ENCODE data around the gene INF2.
A peak's percentile ranks its signal among the peaks of the same experiment; 100 is the strongest.

The INF2 gene

GRCh38 chr14:104676130-104676693 is 13.2 kb upstream of the INF2 start:
- DNase-seq (ENCODE audit: low read depth in 2 of 3, low spot score in 1 of 3) = no peak

GRCh38 chr14:104676694-104677511 is 12.5 kb upstream of the INF2 start:
- peak in 2 of 3 donors; percentile 41 to 52 for DNase-seq (ENCODE audit: low read depth in 2 of 3, low spot score in 1 of 3)

- peak; percentile 57 to 72 (median 60) for DNase-seq (ENCODE audit: low read depth in 2 of 3, low spot score in 1 of 3)
Observed at GRCh38 chr14:104677512-104678332, 11.7 kb upstream of the INF2 start.

DNA sequence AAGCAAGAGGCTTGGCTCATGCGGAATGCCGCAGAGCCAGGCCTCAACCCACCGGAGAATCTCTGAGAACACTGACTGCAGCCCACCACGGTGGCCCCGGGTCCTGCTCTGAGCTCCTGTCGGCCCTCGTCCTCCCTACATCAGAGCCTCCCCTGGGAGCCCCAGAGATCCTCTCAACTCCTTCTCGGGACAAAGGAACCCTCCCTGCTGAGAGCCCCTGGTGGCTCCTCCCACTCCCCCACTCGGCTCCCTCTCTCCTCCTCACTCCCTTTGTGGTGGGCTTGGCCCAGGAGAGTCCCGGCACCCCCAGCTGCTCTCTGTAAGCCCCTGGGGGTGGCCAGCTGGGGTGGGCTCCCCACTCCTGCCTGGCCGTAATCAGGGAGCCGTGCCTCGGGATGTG is 11.1 kb upstream of the INF2 start:
- no peak for DNase-seq (ENCODE audit: low read depth in 2 of 3, low spot score in 1 of 3)

DNA sequence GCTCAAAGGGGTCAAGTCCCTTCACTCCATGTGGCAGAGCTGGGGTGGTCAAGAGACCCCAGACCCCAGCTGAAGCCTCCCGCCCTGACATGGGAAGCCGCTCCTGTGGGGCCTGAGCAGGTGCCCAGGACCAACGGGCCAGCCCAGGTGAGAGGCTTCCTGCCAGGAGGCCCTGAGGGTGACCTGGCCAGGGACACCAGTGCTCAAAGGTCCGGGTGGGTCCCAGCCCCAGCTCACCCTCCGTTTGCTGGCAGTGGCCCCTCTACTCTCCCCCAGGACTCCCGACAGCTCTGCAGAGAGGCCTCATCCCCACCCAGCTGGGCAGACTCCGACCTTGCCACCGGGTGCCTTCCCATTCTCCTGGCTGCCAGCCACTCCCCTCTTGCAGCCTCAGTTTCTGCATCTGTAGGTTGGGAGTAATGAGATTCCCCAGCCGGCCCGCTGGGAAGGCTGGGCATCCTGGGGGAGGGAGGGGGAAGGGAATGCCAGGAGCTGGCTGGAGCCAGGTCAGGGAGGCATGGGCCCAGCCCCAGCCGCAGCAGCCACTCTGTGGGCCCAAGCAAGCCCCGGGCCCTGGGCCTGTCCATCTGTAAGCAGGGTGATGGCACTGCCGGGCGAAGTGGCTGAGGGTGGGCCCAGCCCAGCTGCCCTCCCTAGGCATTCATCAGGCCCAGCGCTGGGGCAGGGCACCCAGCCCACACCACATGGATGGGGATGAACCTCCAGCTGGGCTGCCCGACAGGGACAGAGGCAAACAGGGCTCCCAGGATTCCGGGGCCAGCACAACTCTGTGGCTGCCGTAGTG is 10.3 kb upstream of the INF2 start:
- no peak for DNase-seq (ENCODE audit: low read depth in 2 of 3, low spot score in 1 of 3)

- DNase-seq (ENCODE audit: low read depth in 2 of 3, low spot score in 1 of 3) = no peak
Observed at GRCh38 chr14:104680056-104680805, 9.2 kb upstream of the INF2 start.

GRCh38 chr14:104680806-104681688 is 8.4 kb upstream of the INF2 start:
- DNase-seq (ENCODE audit: low read depth in 2 of 3, low spot score in 1 of 3) = no peak

- DNase-seq (ENCODE audit: low read depth in 2 of 3, low spot score in 1 of 3) = no peak
Observed at GRCh38 chr14:104681689-104682074, 7.7 kb upstream of the INF2 start.

DNA sequence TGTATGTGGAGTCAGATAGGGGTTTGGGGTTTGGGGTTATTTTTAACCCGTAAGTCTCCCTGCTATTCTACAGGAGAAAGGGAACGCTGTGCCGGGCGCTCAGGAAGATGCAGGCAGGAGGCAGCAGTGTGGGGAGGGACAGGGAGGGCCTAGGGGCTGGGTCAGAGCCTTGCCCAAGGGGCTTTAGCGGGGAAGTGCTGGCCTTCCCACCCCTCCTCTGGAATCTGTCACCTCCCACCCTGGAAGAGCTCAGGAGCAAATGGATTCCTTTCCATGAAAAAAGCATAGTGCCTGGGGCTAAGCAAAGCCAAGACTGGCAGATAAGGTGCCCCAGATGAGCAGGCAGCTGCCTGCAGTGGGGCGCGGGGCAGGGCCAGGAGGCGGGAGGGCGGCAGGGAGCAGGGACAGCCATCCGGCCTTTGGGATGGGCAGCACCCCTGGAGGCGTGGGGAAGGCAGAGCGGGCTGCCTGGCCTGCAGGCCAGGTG is 7.3 kb upstream of the INF2 start:
- DNase-seq (ENCODE audit: low read depth in 2 of 3, low spot score in 1 of 3) = no peak

DNA sequence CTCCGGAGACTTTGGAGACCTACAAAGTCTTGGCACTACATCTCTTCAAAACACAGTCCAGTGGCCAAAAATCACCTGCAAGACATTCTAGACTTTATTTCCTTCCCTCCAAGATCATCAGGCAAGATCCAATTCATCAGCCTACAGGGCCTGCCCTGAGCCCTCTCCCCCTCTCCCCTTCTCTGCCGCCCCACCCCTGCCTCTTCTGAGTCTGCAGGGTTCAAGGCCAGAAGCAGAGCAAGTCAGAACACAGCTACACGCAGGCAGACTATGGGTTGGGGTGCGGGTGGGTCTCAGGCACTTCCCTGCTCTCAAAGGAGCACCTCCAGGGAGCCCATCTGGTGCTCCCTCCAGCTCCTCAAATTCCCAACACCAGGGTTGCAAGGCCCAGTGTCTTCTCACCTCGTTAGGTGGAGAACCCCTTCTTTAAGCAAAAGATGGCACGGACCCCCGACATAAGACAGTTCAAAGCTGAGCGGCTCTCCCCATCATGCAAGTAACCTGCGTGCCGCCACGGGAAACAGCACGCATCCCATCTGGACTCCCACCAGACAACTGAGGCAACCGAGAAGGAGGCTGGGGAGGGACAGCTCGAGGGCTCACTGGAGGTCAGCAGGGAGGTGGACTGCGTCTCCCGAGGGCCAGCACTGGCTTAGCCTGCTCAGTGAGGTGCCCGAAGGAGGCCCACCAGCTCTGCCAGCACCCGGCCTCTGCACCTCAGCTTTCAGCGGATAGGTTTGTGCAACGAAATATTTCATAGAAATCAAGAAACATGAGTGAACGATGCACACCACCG is 5.6 kb upstream of the INF2 start:
- no peak for DNase-seq (ENCODE audit: low read depth in 2 of 3, low spot score in 1 of 3)

- no peak for DNase-seq (ENCODE audit: low read depth in 2 of 3, low spot score in 1 of 3)
Observed at GRCh38 chr14:104684449-104684821, 5.0 kb upstream of the INF2 start.

DNA sequence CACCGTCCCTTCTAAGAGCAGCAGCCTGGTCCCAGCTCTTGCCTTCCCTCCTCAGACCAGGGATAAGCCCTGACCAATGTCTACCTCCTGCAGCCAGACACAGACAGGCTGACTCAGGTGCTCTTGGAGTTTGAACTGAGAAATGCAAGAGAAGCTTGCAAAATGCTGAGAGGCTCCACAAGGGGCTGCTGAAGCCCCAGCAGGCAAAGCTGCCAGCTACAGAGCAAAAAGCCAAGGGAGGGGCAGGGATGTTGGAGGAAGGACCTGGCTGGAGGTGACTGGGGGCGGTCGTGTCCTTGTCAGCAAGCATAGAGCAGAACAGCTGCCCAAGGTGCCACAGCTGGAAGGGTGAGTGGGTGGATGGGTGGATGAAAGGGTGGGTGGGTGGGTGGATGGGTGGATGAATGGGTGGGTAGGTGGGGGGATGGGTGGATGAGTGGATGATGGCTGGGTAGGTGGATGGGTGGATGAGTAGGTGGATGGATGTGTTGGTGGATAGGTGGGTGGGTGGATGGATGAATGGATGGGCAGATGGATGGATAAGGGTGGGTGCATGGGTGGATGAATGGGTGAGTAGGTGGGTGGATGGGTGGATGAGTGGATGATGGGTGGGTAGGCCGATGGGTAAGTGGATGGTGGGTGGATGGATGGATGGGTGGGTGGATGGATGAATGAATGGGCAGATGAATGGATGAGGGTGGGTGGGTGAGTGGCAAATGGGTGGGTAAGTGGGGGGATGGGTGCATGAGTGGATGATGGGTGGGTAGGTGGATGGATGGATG is 4.0 kb upstream of the INF2 start:
- DNase-seq (ENCODE audit: low read depth in 2 of 3, low spot score in 1 of 3) = no peak

GRCh38 chr14:104685998-104686610 is 3.3 kb upstream of the INF2 start:
- DNase-seq (ENCODE audit: low read depth in 2 of 3, low spot score in 1 of 3) = no peak

DNA sequence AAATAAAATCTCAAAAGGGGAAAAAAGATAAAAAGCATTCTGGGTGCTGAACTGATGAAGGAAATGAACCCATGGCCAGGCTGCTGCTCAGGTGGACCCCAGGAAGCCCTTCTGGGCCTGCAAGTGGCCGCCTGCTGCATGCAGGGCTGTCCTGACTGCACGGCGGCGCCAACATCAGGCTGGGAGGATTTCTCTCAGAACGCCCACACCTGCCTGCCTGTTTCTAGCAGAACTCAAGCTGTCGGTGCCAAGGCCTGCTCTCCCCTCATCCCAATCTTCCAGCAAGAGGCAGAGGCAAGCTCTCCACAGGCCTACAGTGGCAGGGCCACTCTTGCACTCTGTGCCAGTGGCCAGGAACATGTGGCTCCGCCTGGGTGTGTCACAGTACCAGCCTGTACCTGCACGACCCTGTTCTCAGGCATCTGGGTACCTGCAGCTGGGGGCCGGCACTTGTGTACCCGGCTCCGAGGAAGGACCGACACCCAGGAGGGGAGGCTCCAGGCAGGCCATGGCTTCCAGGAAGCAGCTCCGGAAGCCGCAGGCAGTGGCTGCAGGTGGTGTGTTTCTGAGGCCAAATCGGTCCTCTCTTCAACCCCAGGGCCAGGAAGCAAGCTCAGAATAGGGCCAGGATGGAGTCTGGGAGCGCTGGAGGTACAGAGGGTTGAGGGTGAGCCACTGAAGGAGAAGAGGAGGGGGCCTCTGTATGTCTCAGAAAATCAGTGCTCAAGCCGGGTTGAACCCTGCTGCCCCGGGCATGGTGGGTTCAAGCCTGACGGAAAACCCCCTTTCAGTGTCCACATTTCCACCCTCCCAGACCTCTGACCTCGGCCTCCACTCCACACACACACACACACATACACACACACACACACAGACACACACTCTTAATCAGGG is 2.5 kb upstream of the INF2 start:
- DNase-seq (ENCODE audit: low read depth in 2 of 3, low spot score in 1 of 3) = no peak

DNA sequence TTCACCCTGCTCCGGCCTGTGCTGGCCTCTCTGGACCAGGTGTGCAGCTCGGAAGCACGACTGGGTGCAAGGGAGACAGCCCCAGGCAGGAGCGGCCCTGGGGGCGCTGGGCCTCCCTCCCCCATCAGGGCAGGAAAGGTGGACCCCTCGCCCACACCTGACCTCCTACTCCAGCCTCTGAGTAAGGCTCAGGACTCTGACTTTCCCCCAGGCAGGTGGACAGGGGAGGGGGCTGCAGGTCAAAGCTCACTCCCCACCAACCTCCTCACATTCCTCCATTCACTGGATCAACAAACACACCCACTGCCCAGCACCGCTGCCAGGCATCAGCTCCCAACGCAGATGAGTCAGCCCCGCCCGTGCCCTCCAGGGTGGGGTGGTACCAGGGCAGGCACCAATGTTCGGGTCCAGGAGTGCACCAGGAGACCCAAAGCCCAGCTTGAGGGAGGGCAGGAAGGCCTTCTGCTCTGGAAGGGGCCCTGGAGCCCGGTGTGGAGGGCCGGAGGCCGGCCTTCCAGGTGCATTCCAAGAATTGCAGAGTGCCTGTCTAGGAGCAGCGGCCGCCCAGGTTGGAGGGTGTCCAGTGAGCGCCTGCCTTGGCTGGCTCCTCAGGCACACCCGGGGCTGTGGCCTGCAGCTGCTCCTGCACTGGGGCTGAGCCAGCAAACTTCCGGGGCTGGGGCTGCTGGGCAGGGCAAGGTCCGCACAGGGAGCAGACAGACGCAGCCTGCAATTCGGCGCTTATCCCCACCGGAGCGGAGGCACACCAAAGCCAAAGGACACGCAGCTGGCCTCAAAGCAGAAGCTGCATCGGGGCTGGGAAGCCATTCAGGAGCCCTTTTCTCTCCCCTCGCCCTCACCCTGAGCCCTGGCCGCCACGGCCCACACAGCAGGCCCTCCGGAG is 1.6 kb upstream of the INF2 start:
- no peak for DNase-seq (ENCODE audit: low read depth in 2 of 3, low spot score in 1 of 3)
